Caco-2 (cell line): ENCODE measurements around the gene CLCN1. TPM values are rescaled to one million over a fixed set of nuclear protein-coding genes. Genes with fewer than 3 reads are reported as not detected.

Source experiments
- BruUV-seq: library from RNA; stranded (reverse); fragments of 400-500 nt; replicated peaks from 2 replicates; lab custom pipeline; 2021; lab: Mats Ljungman, UMichigan
- CTCF ChIA-PET: fragments of 300-600 bp; sonication (Branson Sonifier 250); formaldehyde crosslinking; loops from one replicate; lab custom pipeline; 2022; ENCODE audit warnings: antibody characterized with exemption; lab: Charles Lee
- POLR2A ChIA-PET: fragments of 300-600 bp; sonication (Branson Sonifier 250); formaldehyde crosslinking; loops from one replicate; lab custom pipeline; 2022; ENCODE audit warnings: antibody characterized with exemption; lab: Charles Lee
- DNase-seq, 2 experiments: peaks; one replicate each; pipeline versions ENCODE4 v3.0.0 to v3.0.0-alpha.2; 2020 to 2022
- H3K27me3 ChIP-seq: replicated peaks from 2 replicates; pipeline ENCODE4 v1.6.0; 2011; ENCODE audit warnings: low read length; ENCODE audit not compliant: control insufficient read depth, insufficient read depth
- H3K36me3 ChIP-seq: 2 replicates; pipeline ENCODE4 v1.5.1; 2011; ENCODE audit warnings: low read length; ENCODE audit not compliant: control insufficient read depth, insufficient read depth
- H3K4me1 ChIP-seq: fragments of 250-450 bp; sonication (Bioruptor Pico); 2 replicates; pipeline ENCODE4 v1.5.1; 2020; ENCODE audit warnings: mild to moderate bottlenecking
- H3K4me3 ChIP-seq: 2 replicates; pipeline ENCODE4 v1.5.1; 2011; ENCODE audit warnings: low read depth, mild to moderate bottlenecking, control low read depth, low read length
- H3K9me3 ChIP-seq: fragments of 250-450 bp; sonication (Bioruptor Pico); 2 replicates; pipeline ENCODE4 v1.5.1; 2020; ENCODE audit warnings: mild to moderate bottlenecking, moderate library complexity
- H3K27ac Mint-ChIP-seq: one replicate; pipeline ENCODE4 v1.8.0; 2022; ENCODE audit warnings: mixed read lengths; ENCODE audit not compliant: unreplicated experiment
- H3K27me3 Mint-ChIP-seq: one replicate; pipeline ENCODE4 v1.8.0; 2022; ENCODE audit warnings: mixed read lengths; ENCODE audit not compliant: insufficient read depth, unreplicated experiment
- H3K36me3 Mint-ChIP-seq: one replicate; pipeline ENCODE4 v1.8.0; 2022; ENCODE audit warnings: mild to moderate bottlenecking, mixed read lengths; ENCODE audit not compliant: insufficient read depth, unreplicated experiment
- H3K4me1 Mint-ChIP-seq: one replicate; pipeline ENCODE4 v1.8.0; 2022; ENCODE audit warnings: low read depth, mixed read lengths; ENCODE audit not compliant: unreplicated experiment
- H3K4me3 Mint-ChIP-seq: one replicate; pipeline ENCODE4 v1.8.0; 2022; ENCODE audit warnings: mild to moderate bottlenecking, moderate library complexity, mixed read lengths; ENCODE audit not compliant: unreplicated experiment
- H3K9me3 Mint-ChIP-seq: one replicate; pipeline ENCODE4 v1.8.0; 2022; ENCODE audit warnings: mixed read lengths; ENCODE audit not compliant: unreplicated experiment
- intact Hi-C: fragments of 100-400 bp; cut with micrococcal nuclease; formaldehyde crosslinking; loops from one replicate; pipeline ENCODE4 v1.10.0; 2022; ENCODE audit not compliant: unreplicated experiment
- total RNA-seq: library from RNA; stranded (reverse); gene quantifications from 2 replicates; pipeline ENCODE4 v1.2.3, GENCODE V29; 2022
- TF ChIP-seq, protein P1 (sequence below), 2 experiments: fragments of 200-600 bp in 1 of 2; IDR thresholded peaks; 1 replicate in 1 of 2; 2 replicates in 1 of 2; pipeline versions ENCODE4 v1.5.1 to v1.8.0; 2011 to 2022; ENCODE audit warnings: antibody characterized with exemption in 1 of 2, control low read depth in 1 of 2, inconsistent platforms in 1 of 2, low read depth in 1 of 2, low read length in 1 of 2, mild to moderate bottlenecking in 1 of 2, moderate library complexity in 1 of 2; ENCODE audit not compliant: insufficient read depth in 1 of 2, severe bottlenecking in 1 of 2, unreplicated experiment in 1 of 2

The CLCN1 gene
- total RNA-seq, 1 experiment from 2014 or later: 1.9 TPM

DNA sequence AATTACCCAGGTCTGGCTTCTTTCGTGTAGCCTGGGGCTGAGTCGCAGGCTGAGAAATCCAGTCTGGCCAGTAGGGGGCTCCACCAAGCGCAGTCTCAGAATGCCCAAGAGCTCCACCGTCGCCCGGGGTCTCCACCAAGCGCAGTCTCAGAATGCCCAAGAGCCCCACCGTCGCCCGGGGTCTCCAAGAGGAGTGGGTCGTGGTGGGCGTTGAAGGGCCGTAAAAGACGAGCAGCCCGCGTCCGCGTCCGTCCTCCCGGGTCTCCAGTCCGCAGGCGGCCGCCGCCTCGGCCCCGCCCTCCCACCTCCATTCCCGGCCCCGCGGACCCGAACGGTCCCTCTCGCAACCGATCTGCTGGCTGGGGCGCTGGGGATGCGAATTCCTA is 64.3 kb downstream of the CLCN1 start:
- POLR2A ChIA-PET: interaction anchor here (0.6 to 1.9 kb wide), 7 partner anchors 8 to 140 kb away, joined by 3 to 24 read pairs (median 3); no protein-coding TSS in a partner anchor
- Mint-ChIP-seq H3K4me1 (peaks cover 14% of the 10 kb centered on the region), H3K36me3 (peaks cover 18% of the 10 kb centered on the region), H3K27me3 (no peaks in the 10 kb centered on the region), H3K9me3 (no peaks in the 10 kb centered on the region), H3K4me3 (peak overlapping the region; percentile 85), H3K27ac (peak overlapping the region; percentile 90)
- no TSS peak for BruUV-seq
- intact Hi-C loops: loop anchor here (1.0 to 2.0 kb wide), 5 partner anchors 10 to 139 kb away; partner anchors contain the start of genes EPHA1 and FAM131B
- Histone ChIP-seq H3K4me3 (peak overlapping the region; percentile 70), H3K9me3 (no peaks in the 10 kb centered on the region), H3K4me1 (peaks cover 44% of the 10 kb centered on the region), H3K27me3 (no peaks in the 10 kb centered on the region), H3K36me3 (no peaks in the 10 kb centered on the region; the same call in 1 of the 2 replicates)
- peak; percentile 84 to 89 for DNase-seq
- CTCF ChIA-PET: interaction anchor here (0.6 to 1.8 kb wide), 17 partner anchors 8 to 140 kb away, joined by 3 to 23 read pairs (median 5); partner anchors contain the start of genes CASP2 and EPHA1
- TF ChIP-seq, protein P1, sequence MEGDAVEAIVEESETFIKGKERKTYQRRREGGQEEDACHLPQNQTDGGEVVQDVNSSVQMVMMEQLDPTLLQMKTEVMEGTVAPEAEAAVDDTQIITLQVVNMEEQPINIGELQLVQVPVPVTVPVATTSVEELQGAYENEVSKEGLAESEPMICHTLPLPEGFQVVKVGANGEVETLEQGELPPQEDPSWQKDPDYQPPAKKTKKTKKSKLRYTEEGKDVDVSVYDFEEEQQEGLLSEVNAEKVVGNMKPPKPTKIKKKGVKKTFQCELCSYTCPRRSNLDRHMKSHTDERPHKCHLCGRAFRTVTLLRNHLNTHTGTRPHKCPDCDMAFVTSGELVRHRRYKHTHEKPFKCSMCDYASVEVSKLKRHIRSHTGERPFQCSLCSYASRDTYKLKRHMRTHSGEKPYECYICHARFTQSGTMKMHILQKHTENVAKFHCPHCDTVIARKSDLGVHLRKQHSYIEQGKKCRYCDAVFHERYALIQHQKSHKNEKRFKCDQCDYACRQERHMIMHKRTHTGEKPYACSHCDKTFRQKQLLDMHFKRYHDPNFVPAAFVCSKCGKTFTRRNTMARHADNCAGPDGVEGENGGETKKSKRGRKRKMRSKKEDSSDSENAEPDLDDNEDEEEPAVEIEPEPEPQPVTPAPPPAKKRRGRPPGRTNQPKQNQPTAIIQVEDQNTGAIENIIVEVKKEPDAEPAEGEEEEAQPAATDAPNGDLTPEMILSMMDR (IDR thresholded peaks at IDR 0.05; ENCODE audit: insufficient read depth in 1 of 2, low read depth in 1 of 2, low read length in 1 of 2, severe bottlenecking in 1 of 2, unreplicated experiment in 1 of 2): peak; percentile 89 to 92

DNA sequence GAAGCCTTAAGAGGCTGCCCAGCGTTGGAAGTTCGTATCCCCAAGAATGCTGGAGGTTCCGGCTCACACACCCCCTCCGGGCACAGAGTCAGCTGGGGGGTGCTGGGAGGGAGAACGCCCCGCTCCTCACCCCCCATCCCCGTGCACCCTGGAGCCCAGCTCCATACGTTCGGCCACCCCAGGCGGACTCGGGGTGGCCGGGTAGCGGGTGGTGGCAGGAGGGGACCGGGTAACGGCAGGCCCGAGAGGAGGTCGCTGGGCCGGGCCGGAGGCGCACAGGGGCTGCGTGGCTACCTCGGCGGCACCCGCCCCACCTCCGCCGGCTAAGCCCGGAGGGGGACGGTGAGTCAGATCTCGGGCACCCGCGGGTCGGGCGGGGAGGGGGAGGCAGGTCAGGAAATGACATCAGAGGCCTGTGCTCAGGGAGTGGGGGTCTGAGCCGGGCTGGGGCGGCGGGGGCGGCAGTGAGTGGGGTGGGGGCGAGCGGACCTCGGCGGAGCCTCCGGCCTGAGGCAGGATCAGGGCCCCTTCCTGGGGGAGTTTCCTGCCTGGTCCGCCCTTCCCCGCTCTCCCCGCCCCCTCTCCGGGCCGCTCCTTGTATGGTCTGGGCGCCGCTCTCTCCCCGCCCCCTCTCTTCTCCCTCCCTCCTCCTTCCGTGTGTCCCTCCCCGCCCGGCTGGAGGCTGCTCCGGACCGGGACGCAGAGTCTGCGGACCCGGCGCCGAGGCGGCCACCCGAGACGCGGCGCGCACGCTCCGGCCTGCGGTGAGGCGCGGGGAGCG is 64.9 kb downstream of the CLCN1 start, which contains the start of gene ZYX:
Gene ZYX, plus strand, starts transcription at position 700 of the 781 bp plus-strand sequence. CDS start 227 bp downstream, outside the sequence.
- ChIA-PET CTCF (interaction anchor here (0.6 to 1.8 kb wide), 16 partner anchors 9 to 140 kb away, joined by 3 to 23 read pairs (median 6); partner anchors contain the start of genes CASP2 and EPHA1), POLR2A (interaction anchor here (0.6 to 1.9 kb wide), 5 partner anchors 8 to 140 kb away, joined by 3 to 24 read pairs (median 3); no protein-coding TSS in a partner anchor)
- BruUV-seq: no TSS peak
- H3K36me3 ChIP-seq: no peaks in the 10 kb centered on the region; the same call in 1 of the 2 replicates
- TF ChIP-seq, protein P1 (IDR thresholded peaks at IDR 0.05; ENCODE audit: insufficient read depth in 1 of 2, low read depth in 1 of 2, low read length in 1 of 2, severe bottlenecking in 1 of 2, unreplicated experiment in 1 of 2): no peak
- Mint-ChIP-seq H3K4me3 (peak within 1 kb of the TSS; percentile 85), H3K27ac (peak within 1 kb of the TSS; percentile 90), H3K4me1 (peaks cover 14% of the 10 kb centered on the region), H3K27me3 (no peaks in the 10 kb centered on the region), H3K36me3 (peaks cover 18% of the 10 kb centered on the region), H3K9me3 (no peaks in the 10 kb centered on the region)
- H3K27me3 ChIP-seq: no peaks in the 10 kb centered on the region
- H3K4me3 ChIP-seq: peak within 1 kb of the TSS; percentile 70
- intact Hi-C loops: loop anchor here (1.0 to 2.0 kb wide), 6 partner anchors 11 to 140 kb away; partner anchors contain the start of genes EPHA1 and FAM131B
- H3K9me3 ChIP-seq: no peaks in the 10 kb centered on the region
- peaks cover 45% of the 10 kb centered on the region for H3K4me1 ChIP-seq
- peak; percentile 95 to 97 for DNase-seq
